Measurements from ENCODE around the gene ZFYVE19. TPM values are rescaled to one million over a fixed set of nuclear protein-coding genes. Genes with fewer than 3 reads are reported as not detected.

Gene ZFYVE19
- total and polyA plus RNA-seq, 3 donors from 2014 or later: 22.4 to 38.2 (median 26.3) TPM

- Histone ChIP-seq H3K36me3 (ENCODE audit: low read depth, missing control alignments) (no peaks in the 10 kb centered on the region), H3K27ac (no peak overlapping the region), H3K9me3 (no peaks in the 10 kb centered on the region), H3K27me3 (no peaks in the 10 kb centered on the region), H3K4me1 (no peaks in the 10 kb centered on the region), H3K4me3 (no peak overlapping the region)
- DNase-seq: no peak
- intact Hi-C loops (cut with DNase I; ENCODE audit: low total_unique reads): no loop called here
- 66 to 69% methylated on average over 3 of the region's 3 CpGs for WGBS, 2 donors
- TF ChIP-seq POLR2A (IDR thresholded peaks at IDR 0.05): no peak
- TF ChIP-seq, protein P1, sequence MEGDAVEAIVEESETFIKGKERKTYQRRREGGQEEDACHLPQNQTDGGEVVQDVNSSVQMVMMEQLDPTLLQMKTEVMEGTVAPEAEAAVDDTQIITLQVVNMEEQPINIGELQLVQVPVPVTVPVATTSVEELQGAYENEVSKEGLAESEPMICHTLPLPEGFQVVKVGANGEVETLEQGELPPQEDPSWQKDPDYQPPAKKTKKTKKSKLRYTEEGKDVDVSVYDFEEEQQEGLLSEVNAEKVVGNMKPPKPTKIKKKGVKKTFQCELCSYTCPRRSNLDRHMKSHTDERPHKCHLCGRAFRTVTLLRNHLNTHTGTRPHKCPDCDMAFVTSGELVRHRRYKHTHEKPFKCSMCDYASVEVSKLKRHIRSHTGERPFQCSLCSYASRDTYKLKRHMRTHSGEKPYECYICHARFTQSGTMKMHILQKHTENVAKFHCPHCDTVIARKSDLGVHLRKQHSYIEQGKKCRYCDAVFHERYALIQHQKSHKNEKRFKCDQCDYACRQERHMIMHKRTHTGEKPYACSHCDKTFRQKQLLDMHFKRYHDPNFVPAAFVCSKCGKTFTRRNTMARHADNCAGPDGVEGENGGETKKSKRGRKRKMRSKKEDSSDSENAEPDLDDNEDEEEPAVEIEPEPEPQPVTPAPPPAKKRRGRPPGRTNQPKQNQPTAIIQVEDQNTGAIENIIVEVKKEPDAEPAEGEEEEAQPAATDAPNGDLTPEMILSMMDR (IDR thresholded peaks at IDR 0.05): no peak
Observed at GRCh38 chr15:40790718-40791117, 16.2 kb upstream of the ZFYVE19 start.

- 87 to 96% methylated on average over 3 of the region's 3 CpGs for WGBS, 2 donors
- H3K27me3 ChIP-seq: no peaks in the 10 kb centered on the region
- DNase-seq: no peak
- TF ChIP-seq POLR2A (IDR thresholded peaks at IDR 0.05): no peak
- TF ChIP-seq, protein P1 (IDR thresholded peaks at IDR 0.05): no peak
- intact Hi-C loops (cut with DNase I; ENCODE audit: low total_unique reads): no loop called here
- no peak overlapping the region for H3K27ac ChIP-seq
- H3K9me3 ChIP-seq: no peaks in the 10 kb centered on the region
- no peak overlapping the region for H3K4me3 ChIP-seq
- H3K36me3 ChIP-seq (ENCODE audit: low read depth, missing control alignments): no peaks in the 10 kb centered on the region
- no peaks in the 10 kb centered on the region for H3K4me1 ChIP-seq
Observed at GRCh38 chr15:40792394-40792793, 14.5 kb upstream of the ZFYVE19 start.

GRCh38 chr15:40793216-40793989, 13.5 kb upstream of the ZFYVE19 start:
- no peak overlapping the region for H3K4me3 ChIP-seq
- TF ChIP-seq, protein P1 (IDR thresholded peaks at IDR 0.05): no peak
- TF ChIP-seq POLR2A (IDR thresholded peaks at IDR 0.05): no peak
- peak; percentile 51 for DNase-seq
- intact Hi-C loops (cut with DNase I; ENCODE audit: low total_unique reads): no loop called here
- H3K9me3 ChIP-seq: no peaks in the 10 kb centered on the region
- no peaks in the 10 kb centered on the region for H3K27me3 ChIP-seq
- H3K36me3 ChIP-seq (ENCODE audit: low read depth, missing control alignments): no peaks in the 10 kb centered on the region
- 68 to 69% methylated on average over 9 of the region's 9 CpGs for WGBS, 2 donors
- no peaks in the 10 kb centered on the region for H3K4me1 ChIP-seq
- H3K27ac ChIP-seq: no peak overlapping the region

GRCh38 chr15:40796041-40796440, 10.8 kb upstream of the ZFYVE19 start:
- Histone ChIP-seq H3K36me3 (ENCODE audit: low read depth, missing control alignments) (no peaks in the 10 kb centered on the region), H3K4me3 (no peak overlapping the region), H3K27ac (no peak overlapping the region), H3K4me1 (no peaks in the 10 kb centered on the region), H3K9me3 (no peaks in the 10 kb centered on the region), H3K27me3 (no peaks in the 10 kb centered on the region)
- intact Hi-C loops (cut with DNase I; ENCODE audit: low total_unique reads): no loop called here
- no peak for DNase-seq
- WGBS, 2 donors: 87 to 88% methylated on average over 2 of the region's 2 CpGs
- TF ChIP-seq, protein P1 (IDR thresholded peaks at IDR 0.05): no peak
- TF ChIP-seq POLR2A (IDR thresholded peaks at IDR 0.05): no peak

DNA sequence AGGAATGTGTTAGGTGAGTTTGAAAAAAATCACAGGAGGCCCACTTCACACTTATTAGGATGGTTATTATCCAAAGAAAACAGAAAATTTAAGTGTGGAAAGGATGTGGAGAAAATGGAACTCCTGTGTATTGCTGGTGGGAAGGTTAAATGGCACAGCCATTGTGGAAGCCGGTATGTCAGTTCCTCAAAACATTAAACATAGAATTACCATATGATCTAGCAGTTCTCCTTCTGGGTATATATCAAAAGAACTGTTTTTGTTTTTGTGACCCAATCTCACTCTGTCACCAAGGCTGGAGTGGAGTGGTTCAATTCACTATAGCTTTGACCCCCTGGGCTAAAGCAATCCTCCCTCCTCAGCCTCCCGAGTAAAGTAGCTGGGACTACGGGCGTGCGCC, 10.4 kb upstream of the ZFYVE19 start:
- 90 to 94% methylated on average over 5 of the region's 5 CpGs for WGBS, 2 donors
- Histone ChIP-seq H3K4me1 (no peaks in the 10 kb centered on the region), H3K27me3 (no peaks in the 10 kb centered on the region), H3K27ac (no peak overlapping the region), H3K4me3 (no peak overlapping the region), H3K9me3 (no peaks in the 10 kb centered on the region), H3K36me3 (ENCODE audit: low read depth, missing control alignments) (no peaks in the 10 kb centered on the region)
- no peak for DNase-seq
- intact Hi-C loops (cut with DNase I; ENCODE audit: low total_unique reads): no loop called here
- TF ChIP-seq POLR2A (IDR thresholded peaks at IDR 0.05): no peak
- TF ChIP-seq, protein P1 (IDR thresholded peaks at IDR 0.05): no peak

Measured in testis (tissue), 3 donors.